Type B pancreatic cell (in vitro differentiated cells): ENCODE measurements around the gene SYNGR4. TPM values are rescaled to one million over a fixed set of nuclear protein-coding genes. Genes with fewer than 3 reads are reported as not detected.

Experiments used
- DNase-seq: peaks from one replicate; pipeline ENCODE4 v3.0.0; 2021; ENCODE audit warnings: mixed read lengths; ENCODE audit not compliant: unreplicated experiment; ENCODE audit errors: extremely low spot score
- H3K27ac Mint-ChIP-seq: 2 replicates; pipeline ENCODE4 v1.8.0; 2021; ENCODE audit warnings: mild to moderate bottlenecking, mixed read lengths
- H3K27me3 Mint-ChIP-seq: 2 replicates; pipeline ENCODE4 v1.8.0; 2021; ENCODE audit warnings: mixed read lengths
- H3K36me3 Mint-ChIP-seq: 2 replicates; pipeline ENCODE4 v1.8.0; 2021; ENCODE audit warnings: mixed read lengths
- H3K4me1 Mint-ChIP-seq: one replicate; pipeline ENCODE4 v1.8.0; 2021; ENCODE audit warnings: mixed read lengths; ENCODE audit not compliant: unreplicated experiment
- H3K4me3 Mint-ChIP-seq: 2 replicates; pipeline ENCODE4 v1.8.0; 2021; ENCODE audit warnings: mild to moderate bottlenecking, mixed read lengths
- H3K9me3 Mint-ChIP-seq: 2 replicates; pipeline ENCODE4 v1.8.0; 2021; ENCODE audit warnings: mixed read lengths
- total RNA-seq: library from RNA; stranded (reverse); gene quantifications from 2 replicates; pipeline ENCODE4 v1.2.1, GENCODE V29; 2021; ENCODE audit warnings: low replicate concordance
- TF ChIP-seq, protein P1 (sequence below): fragments of 200-600 bp; sonication (generic); conservative IDR thresholded peaks from 2 replicates; pipeline ENCODE4 v1.5.0; 2021; ENCODE audit warnings: antibody characterized with exemption, mild to moderate bottlenecking

The SYNGR4 gene
- total RNA-seq, 1 donor from 2014 or later = not detected

DNA sequence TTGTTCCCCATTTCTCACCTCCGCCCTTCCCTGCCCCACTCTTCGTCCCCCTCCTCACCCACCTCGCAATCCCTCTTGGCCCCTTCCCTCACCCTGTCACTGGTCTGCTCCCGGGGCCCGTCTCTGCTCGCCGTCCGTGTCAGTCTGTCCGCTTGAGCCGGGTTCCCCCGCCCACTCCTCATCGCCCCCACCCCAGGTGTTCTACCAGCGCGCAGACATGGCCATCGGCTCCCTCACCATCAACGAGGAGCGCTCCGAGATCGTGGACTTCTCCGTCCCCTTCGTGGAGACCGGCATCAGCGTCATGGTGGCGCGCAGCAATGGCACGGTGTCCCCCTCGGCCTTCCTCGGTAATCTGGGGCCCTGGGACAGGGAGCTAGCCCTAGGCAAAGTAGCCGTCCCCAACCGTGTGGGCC is 51.6 kb downstream of the SYNGR4 start:
- Mint-ChIP-seq H3K27ac (no peak overlapping the region), H3K36me3 (no peaks in the 10 kb centered on the region), H3K9me3 (no peaks in the 10 kb centered on the region), H3K27me3 (peaks cover 18% of the 10 kb centered on the region), H3K4me3 (no peak overlapping the region), H3K4me1 (peaks cover 15% of the 10 kb centered on the region)
- TF ChIP-seq, protein P1, sequence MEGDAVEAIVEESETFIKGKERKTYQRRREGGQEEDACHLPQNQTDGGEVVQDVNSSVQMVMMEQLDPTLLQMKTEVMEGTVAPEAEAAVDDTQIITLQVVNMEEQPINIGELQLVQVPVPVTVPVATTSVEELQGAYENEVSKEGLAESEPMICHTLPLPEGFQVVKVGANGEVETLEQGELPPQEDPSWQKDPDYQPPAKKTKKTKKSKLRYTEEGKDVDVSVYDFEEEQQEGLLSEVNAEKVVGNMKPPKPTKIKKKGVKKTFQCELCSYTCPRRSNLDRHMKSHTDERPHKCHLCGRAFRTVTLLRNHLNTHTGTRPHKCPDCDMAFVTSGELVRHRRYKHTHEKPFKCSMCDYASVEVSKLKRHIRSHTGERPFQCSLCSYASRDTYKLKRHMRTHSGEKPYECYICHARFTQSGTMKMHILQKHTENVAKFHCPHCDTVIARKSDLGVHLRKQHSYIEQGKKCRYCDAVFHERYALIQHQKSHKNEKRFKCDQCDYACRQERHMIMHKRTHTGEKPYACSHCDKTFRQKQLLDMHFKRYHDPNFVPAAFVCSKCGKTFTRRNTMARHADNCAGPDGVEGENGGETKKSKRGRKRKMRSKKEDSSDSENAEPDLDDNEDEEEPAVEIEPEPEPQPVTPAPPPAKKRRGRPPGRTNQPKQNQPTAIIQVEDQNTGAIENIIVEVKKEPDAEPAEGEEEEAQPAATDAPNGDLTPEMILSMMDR = no peak
- no peak for DNase-seq

DNA sequence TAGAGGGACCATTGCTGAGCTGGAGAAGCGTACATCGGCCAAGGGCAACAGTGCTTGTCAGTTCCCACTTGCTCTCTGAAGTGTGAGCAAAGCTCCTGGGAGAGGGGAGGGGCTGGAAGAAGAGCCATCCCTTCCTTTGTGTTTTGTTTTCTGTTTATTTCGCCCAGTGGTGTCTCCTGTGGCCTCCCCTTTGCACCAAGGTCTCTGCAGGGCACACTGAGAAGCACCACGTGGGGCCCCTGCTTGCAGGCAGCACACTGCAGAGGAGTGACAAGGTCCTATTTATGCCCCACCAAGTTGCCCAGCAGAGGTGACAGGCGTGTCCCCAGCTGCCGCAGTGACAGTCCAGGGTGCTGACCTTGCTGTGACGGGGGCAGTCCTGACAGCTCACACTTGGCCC is 53.3 kb downstream of the SYNGR4 start:
- no peak overlapping the region for H3K27ac Mint-ChIP-seq
- no peak overlapping the region for H3K4me3 Mint-ChIP-seq
- H3K4me1 Mint-ChIP-seq = peaks cover 15% of the 10 kb centered on the region
- no peak for DNase-seq
- peaks cover 18% of the 10 kb centered on the region for H3K27me3 Mint-ChIP-seq
- no peaks in the 10 kb centered on the region for H3K36me3 Mint-ChIP-seq
- H3K9me3 Mint-ChIP-seq = no peaks in the 10 kb centered on the region
- TF ChIP-seq, protein P1 = no peak

DNA sequence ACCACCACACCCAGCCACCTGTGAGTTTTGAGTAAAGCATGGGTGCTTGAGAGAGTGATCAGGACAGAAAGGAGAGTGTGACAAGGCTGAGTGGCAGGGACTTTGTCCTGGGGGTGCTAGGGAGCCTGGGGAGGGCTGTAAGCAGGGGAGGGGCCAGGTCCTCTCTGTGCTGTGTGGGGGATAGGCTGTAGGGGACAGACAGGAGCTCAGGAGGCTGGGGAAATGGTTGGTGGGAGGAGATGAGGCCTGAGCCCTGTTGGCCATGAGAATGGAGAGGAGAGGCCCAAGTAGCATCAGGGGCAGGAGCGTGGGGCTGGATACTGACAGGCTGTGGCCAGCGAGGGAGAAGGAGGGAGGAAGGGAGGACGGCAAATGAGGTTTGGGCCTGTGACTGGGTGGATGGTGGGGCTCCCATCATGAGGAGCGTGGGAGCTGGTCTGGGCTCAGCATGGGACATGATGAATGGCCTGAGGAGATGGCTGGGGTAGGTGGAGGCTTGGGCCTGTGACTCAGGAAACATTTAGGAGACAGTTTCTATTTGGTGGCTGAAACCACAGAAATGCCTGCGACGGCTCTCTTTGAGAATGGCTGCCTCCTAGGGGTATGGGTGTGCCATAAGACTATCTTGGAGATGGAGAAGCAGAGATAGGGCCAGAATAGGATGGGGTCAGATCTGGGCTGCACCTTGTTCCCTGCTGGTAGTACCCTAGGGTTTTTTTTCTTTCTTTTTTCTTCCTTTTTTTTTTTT is 54.3 kb downstream of the SYNGR4 start:
- TF ChIP-seq, protein P1 = no peak
- H3K27ac Mint-ChIP-seq = no peak overlapping the region

DNA sequence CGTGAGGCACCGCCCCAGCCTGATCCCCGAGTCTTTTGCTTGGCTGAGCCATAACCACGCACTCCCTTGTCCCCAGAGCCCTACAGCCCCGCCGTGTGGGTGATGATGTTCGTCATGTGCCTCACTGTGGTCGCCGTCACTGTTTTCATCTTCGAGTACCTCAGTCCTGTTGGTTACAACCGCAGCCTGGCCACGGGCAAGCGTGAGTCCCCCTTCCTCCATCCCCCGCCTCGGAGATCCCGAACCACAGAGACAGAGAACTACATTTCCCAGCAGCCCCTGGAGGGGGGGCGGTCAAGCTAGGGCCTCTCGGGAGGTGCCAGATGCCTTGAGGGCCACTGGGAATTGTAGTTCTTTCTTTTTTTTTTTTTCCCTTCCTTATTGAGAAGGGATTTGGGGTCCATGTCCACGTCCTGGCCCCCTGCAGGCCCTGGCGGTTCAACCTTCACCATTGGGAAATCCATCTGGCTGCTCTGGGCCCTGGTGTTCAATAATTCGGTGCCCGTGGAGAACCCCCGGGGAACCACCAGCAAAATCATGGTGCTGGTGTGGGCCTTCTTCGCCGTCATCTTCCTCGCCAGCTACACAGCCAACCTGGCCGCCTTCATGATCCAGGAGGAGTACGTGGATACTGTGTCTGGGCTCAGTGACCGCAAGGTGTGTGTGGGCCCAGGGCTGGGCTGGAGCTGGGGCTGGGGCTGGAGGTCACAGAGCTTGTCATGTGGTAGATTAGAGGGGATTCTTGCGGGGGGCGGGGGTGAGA is 55.2 kb downstream of the SYNGR4 start:
- no peaks in the 10 kb centered on the region for H3K36me3 Mint-ChIP-seq
- H3K9me3 Mint-ChIP-seq = no peaks in the 10 kb centered on the region
- H3K4me1 Mint-ChIP-seq = peaks cover 15% of the 10 kb centered on the region
- H3K4me3 Mint-ChIP-seq = no peak overlapping the region
- DNase-seq = no peak
- H3K27ac Mint-ChIP-seq = no peak overlapping the region
- TF ChIP-seq, protein P1 = no peak
- H3K27me3 Mint-ChIP-seq = peaks cover 6% of the 10 kb centered on the region

More for the DNA sequence above, 54.3 kb downstream of the SYNGR4 start:
- no peak for DNase-seq
- no peak overlapping the region for H3K4me3 Mint-ChIP-seq
- H3K27me3 Mint-ChIP-seq = peaks cover 15% of the 10 kb centered on the region
- no peaks in the 10 kb centered on the region for H3K9me3 Mint-ChIP-seq
- peaks cover 15% of the 10 kb centered on the region for H3K4me1 Mint-ChIP-seq
- H3K36me3 Mint-ChIP-seq = no peaks in the 10 kb centered on the region

GRCh38 chr19:48421548-48421947 is 57.4 kb downstream of the SYNGR4 start:
- H3K9me3 Mint-ChIP-seq = no peaks in the 10 kb centered on the region
- H3K4me3 Mint-ChIP-seq = no peak overlapping the region
- TF ChIP-seq, protein P1 = no peak

More at GRCh38 chr19:48421548-48421947, 57.4 kb downstream of the SYNGR4 start:
- no peak overlapping the region for H3K27ac Mint-ChIP-seq
- H3K4me1 Mint-ChIP-seq = peaks cover 17% of the 10 kb centered on the region
- no peaks in the 10 kb centered on the region for H3K36me3 Mint-ChIP-seq
- no peaks in the 10 kb centered on the region for H3K27me3 Mint-ChIP-seq
- DNase-seq = no peak
